K562 (cell line): ENCODE data around the gene ARMC7.

Experiments
- GATA2 ChIP-seq: sonication (generic); formaldehyde crosslinking; IDR thresholded peaks from 2 replicates; pipeline ENCODE4 v1.4.0; 2020; ENCODE audit warnings: mild to moderate bottlenecking, missing genetic modification reagents
- MAFF ChIP-seq: IDR thresholded peaks from 2 replicates; pipeline ENCODE4 v1.6.1; 2012; ENCODE audit warnings: low read length, improper control_type of control experiment
- MAFG ChIP-seq: fragments of 450-650 bp; conservative IDR thresholded peaks from 2 replicates; pipeline ENCODE4 v1.6.1; 2016; ENCODE audit warnings: missing genetic modification characterization, missing compliant biosample characterization
- ZC3H11A ChIP-seq: IDR thresholded peaks from 2 replicates; pipeline ENCODE4 v1.6.1; 2012; ENCODE audit warnings: low read depth, low read length, improper control_type of control experiment
- ZNF232 ChIP-seq: sonication (generic); formaldehyde crosslinking; IDR thresholded peaks from 2 replicates; pipeline ENCODE4 v1.8.0; 2022; ENCODE audit warnings: mild to moderate bottlenecking, missing genetic modification reagents
- TF ChIP-seq, protein P1 (sequence below), 2 experiments: IDR thresholded peaks; 2 replicates each; pipeline ENCODE4 v1.6.1; 2012; ENCODE audit warnings: improper control_type of control experiment in 2 of 2, low read depth in 2 of 2, low read length in 2 of 2, borderline replicate concordance in 1 of 2
- TF ChIP-seq, protein P2 (sequence below), 2 experiments: fragments of 450-650 bp in 1 of 2; sonication (generic) in 1 of 2; formaldehyde crosslinking in 1 of 2; IDR thresholded peaks; 2 replicates each; pipeline versions ENCODE4 v1.7.1 to v1.9.0; 2016 to 2022; ENCODE audit warnings: inconsistent platforms in 1 of 2, mild to moderate bottlenecking in 1 of 2, missing genetic modification reagents in 1 of 2
- TF ChIP-seq, protein P3 (sequence below): conservative IDR thresholded peaks from 2 replicates; pipeline ENCODE4 v1.6.1; 2011; ENCODE audit warnings: low read depth, mild to moderate bottlenecking, low read length; ENCODE audit not compliant: control insufficient read depth

DNA sequence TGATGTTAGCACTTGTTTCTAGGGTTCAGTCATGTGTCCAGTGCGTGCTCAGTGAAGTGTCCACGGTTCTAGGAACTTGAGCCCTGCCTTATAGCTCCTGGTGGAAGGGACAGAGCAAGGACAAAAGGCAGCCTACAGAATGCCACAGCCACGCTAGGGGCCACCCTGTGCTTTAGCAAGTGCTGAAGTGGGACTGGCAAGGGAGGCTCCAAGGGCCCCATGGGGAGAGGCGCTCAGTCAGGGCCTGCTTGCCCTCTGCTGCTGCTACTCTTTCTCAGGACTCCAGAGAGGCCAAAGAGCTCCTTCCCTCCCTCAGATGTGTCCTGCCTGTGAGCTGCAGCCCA is 15.0 kb downstream of the ARMC7 start:
- TF ChIP-seq ZNF232 (CRISPR knock-in tag): no peak
- TF ChIP-seq MAFF: no peak
- TF ChIP-seq, protein P1, sequence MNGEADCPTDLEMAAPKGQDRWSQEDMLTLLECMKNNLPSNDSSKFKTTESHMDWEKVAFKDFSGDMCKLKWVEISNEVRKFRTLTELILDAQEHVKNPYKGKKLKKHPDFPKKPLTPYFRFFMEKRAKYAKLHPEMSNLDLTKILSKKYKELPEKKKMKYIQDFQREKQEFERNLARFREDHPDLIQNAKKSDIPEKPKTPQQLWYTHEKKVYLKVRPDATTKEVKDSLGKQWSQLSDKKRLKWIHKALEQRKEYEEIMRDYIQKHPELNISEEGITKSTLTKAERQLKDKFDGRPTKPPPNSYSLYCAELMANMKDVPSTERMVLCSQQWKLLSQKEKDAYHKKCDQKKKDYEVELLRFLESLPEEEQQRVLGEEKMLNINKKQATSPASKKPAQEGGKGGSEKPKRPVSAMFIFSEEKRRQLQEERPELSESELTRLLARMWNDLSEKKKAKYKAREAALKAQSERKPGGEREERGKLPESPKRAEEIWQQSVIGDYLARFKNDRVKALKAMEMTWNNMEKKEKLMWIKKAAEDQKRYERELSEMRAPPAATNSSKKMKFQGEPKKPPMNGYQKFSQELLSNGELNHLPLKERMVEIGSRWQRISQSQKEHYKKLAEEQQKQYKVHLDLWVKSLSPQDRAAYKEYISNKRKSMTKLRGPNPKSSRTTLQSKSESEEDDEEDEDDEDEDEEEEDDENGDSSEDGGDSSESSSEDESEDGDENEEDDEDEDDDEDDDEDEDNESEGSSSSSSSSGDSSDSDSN (IDR thresholded peaks at IDR 0.05; ENCODE audit: borderline replicate concordance in 1 of 2, low read depth in 2 of 2, low read length in 2 of 2): no peak
- TF ChIP-seq GATA2 (CRISPR knock-in tag): no peak
- no peak for TF ChIP-seq ZC3H11A
- TF ChIP-seq, protein P2, sequence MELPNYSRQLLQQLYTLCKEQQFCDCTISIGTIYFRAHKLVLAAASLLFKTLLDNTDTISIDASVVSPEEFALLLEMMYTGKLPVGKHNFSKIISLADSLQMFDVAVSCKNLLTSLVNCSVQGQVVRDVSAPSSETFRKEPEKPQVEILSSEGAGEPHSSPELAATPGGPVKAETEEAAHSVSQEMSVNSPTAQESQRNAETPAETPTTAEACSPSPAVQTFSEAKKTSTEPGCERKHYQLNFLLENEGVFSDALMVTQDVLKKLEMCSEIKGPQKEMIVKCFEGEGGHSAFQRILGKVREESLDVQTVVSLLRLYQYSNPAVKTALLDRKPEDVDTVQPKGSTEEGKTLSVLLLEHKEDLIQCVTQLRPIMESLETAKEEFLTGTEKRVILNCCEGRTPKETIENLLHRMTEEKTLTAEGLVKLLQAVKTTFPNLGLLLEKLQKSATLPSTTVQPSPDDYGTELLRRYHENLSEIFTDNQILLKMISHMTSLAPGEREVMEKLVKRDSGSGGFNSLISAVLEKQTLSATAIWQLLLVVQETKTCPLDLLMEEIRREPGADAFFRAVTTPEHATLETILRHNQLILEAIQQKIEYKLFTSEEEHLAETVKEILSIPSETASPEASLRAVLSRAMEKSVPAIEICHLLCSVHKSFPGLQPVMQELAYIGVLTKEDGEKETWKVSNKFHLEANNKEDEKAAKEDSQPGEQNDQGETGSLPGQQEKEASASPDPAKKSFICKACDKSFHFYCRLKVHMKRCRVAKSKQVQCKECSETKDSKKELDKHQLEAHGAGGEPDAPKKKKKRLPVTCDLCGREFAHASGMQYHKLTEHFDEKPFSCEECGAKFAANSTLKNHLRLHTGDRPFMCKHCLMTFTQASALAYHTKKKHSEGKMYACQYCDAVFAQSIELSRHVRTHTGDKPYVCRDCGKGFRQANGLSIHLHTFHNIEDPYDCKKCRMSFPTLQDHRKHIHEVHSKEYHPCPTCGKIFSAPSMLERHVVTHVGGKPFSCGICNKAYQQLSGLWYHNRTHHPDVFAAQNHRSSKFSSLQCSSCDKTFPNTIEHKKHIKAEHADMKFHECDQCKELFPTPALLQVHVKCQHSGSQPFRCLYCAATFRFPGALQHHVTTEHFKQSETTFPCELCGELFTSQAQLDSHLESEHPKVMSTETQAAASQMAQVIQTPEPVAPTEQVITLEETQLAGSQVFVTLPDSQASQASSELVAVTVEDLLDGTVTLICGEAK (IDR thresholded peaks at IDR 0.05): no peak
- TF ChIP-seq, protein P2 (CRISPR knock-in tag; IDR thresholded peaks at IDR 0.05): no peak
- no peak for TF ChIP-seq MAFG
- TF ChIP-seq, protein P3, sequence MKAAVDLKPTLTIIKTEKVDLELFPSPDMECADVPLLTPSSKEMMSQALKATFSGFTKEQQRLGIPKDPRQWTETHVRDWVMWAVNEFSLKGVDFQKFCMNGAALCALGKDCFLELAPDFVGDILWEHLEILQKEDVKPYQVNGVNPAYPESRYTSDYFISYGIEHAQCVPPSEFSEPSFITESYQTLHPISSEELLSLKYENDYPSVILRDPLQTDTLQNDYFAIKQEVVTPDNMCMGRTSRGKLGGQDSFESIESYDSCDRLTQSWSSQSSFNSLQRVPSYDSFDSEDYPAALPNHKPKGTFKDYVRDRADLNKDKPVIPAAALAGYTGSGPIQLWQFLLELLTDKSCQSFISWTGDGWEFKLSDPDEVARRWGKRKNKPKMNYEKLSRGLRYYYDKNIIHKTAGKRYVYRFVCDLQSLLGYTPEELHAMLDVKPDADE: no peak
